ENCODE data around the gene CALR.
A peak's percentile ranks its signal among the peaks of the same experiment; 100 is the strongest.

Gene CALR

GRCh38 chr19:12983542-12984142, 45.2 kb downstream of the CALR start:
- DNase-seq: peak; percentile 55

- no peak for DNase-seq
Observed at GRCh38 chr19:12984143-12984627, 45.8 kb downstream of the CALR start.

- DNase-seq: no peak
Observed at GRCh38 chr19:12984683-12985048, 46.3 kb downstream of the CALR start.

- DNase-seq: no peak
Observed at GRCh38 chr19:12985049-12985776, 46.8 kb downstream of the CALR start.

- no peak for DNase-seq
Observed at GRCh38 chr19:12986726-12987125, 48.3 kb downstream of the CALR start.

GRCh38 chr19:12987190-12987589, 48.8 kb downstream of the CALR start:
- DNase-seq: no peak

GRCh38 chr19:12987781-12988180, 49.4 kb downstream of the CALR start:
- no peak for DNase-seq

GRCh38 chr19:12990431-12990830, 52.0 kb downstream of the CALR start:
- DNase-seq: no peak

- DNase-seq: no peak
Observed at GRCh38 chr19:12990853-12991252, 52.4 kb downstream of the CALR start.

GRCh38 chr19:12991296-12991695, 52.9 kb downstream of the CALR start:
- no peak for DNase-seq

- DNase-seq: no peak
Observed at GRCh38 chr19:12992729-12993128, 54.3 kb downstream of the CALR start.

GRCh38 chr19:12993562-12993961, 55.2 kb downstream of the CALR start:
- no peak for DNase-seq
